Stimulated activated CD8-positive, alpha-beta memory T cell treated with anti-CD3 and anti-CD28 coated beads, Interleukin-4, amount 100 ng/mL, for 24 hours (primary cell): ENCODE results near the gene CCIN.
"Not testable (repeated sequence)": the region's sequence is repeated elsewhere in the genome, so short reads cannot be mapped to it uniquely, and the experiment has no call there.

Source experiments
- DNase-seq: peaks from one replicate; pipeline ENCODE4 v3.0.0-alpha.2; 2020; ENCODE audit warnings: low read depth

The CCIN gene

GRCh38 chr9:36160126-36160525 lies 9.1 kb upstream of the CCIN start:
- not testable (repeated sequence) for DNase-seq

DNA sequence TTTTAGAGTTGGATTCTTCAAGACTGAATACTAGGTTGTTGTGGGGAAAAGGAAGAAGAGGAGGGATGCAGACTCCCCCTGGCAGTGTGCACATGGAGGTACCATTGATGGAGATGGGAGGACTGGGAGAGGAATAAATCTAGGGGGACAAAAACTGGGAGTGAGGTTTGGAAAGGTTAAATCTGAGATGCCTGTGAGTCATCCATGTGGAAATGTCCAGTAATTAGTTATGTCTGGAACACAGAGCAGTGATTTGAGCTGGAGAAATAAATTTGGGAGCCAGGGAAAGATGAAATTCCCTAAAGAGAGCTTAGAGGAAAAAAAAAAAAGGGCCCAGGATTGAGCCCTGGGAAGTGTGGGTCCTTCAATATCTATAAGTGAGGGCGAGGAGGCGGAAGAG lies 8.0 kb upstream of the CCIN start:
- no peak for DNase-seq

- no peak for DNase-seq
Measured at GRCh38 chr9:36162211-36162738, 6.9 kb upstream of the CCIN start.

DNA sequence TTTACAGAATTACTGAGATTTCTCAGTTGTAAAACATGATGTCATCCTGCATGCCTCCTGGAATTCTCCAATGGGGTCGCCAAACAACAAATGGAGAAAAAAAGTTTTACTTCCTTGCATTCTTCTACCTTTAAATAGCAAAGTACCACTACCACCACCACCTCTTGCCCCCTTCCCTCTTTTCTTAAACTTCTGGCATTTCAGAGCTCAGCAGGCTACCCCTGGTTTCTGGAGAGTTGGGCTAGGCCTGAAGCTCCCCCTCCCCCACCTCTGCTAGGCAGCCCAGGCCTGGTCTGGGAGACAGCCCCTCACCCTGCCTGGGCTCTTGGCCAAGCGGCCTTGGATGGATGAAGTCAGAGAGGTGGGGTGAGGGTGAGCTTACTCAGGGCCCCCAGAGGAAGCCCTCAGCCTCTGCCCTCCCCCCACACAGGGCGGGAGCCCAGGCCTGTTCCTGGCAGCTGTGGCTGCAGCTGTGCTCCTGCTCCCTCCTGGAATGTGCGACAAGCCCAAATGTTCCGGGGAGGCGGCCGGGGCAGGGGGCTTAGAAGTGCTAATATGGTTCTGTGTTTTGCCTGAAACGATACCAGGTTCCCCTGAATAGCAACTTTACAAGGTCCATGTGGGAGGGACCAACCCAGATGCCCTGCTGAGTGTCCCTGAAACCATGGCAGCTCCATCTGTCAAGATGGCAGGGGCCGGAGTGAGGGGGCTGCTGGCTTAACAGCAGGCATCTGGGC lies 6.0 kb upstream of the CCIN start:
- no peak for DNase-seq

DNA sequence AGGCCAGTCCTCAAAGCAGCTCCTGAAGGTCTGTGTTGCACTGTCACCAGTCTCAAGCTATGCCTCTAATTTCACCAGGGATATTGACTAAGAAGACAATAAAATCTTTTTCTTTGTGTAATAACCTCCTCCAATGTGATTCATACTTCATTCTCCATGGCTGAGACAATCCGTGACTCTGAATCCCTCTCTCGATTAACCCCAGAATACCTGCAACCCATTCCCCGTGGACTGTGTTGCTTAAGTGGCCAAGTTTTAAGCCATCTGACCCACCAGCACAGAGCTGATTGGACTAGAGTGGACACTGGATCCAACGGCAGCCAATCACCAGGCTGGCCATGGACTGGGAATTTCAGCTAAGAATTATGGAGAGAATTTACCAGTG lies 5.4 kb upstream of the CCIN start:
- DNase-seq = no peak

GRCh38 chr9:36164372-36164771 lies 4.8 kb upstream of the CCIN start:
- DNase-seq = no peak

DNA sequence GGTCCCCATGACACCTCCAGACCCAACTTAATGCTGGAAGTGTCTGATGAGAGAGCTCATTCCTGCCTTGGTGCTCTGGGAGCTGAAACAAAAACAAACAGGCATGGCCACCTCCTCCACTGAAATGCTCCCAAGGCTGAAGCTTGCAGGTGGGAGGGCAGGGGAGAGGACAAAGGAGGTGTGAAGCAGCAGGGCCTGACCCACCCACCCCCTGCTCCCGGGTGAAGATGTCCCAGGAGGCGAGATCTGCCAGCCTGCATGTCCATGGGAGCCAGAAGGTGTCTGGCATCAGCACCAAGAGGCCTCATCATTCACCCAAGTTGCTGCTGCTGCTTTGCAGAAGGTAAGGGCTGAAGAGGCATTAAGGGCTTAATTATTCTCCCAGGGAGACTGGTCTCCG lies 4.2 kb upstream of the CCIN start:
- DNase-seq = no peak

DNA sequence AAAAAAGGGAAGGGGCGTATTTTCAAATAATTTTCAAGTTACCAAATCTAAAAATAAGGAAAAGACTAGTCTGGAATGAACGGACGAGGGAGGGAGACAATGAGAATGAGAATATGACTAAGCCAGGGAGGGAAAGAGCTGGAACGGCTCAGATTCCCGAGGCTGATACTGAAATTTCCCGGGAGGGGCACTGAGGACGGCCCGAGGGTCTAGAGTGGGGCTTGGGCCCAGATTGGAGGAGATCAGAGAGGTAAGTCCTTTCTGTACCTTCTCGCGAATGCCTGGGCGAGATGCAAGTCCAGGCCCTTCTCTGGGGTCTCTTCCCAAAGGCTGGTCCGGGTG lies 3.4 kb upstream of the CCIN start:
- DNase-seq = no peak

DNA sequence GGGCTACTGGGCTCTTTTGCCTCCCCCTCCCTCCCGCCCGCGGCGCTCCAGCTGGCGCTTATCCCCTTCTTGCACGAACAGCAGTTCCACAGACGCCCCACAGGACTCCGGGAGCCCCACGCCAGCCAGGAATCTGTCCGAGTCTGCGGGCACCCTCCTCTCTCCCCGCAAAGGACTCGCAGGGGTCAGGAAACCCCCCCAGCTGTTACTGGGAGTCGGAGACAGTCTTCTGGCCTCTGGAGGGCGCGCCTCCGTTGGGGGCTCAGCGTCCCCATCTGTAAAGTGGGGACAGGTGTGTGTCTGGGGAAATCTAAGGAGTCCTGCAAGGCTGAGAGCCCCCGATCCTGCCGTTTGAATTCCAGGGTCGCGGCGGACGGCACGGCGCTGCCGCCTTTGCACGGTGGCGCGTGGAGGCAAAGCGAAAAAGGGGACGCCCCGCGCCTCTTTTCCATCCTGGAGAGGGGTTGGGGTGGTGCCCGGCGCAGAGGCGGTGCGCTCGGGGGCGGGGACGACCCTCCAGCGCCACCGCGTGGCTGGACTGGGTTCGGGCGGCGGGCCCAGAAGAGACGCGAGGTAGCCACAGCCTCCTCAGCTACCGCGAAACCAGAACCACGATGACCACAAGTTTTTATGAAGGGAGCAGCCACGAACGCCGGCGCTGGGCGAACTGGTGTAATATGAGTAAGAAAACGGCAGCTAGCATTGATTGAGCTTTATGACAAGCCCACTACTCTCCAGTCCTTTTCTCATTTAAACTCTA lies 2.8 kb upstream of the CCIN start:
- peak; percentile 75 for DNase-seq

GRCh38 chr9:36169708-36170107 lies 520 bp downstream of the CCIN start:
- DNase-seq = no peak

DNA sequence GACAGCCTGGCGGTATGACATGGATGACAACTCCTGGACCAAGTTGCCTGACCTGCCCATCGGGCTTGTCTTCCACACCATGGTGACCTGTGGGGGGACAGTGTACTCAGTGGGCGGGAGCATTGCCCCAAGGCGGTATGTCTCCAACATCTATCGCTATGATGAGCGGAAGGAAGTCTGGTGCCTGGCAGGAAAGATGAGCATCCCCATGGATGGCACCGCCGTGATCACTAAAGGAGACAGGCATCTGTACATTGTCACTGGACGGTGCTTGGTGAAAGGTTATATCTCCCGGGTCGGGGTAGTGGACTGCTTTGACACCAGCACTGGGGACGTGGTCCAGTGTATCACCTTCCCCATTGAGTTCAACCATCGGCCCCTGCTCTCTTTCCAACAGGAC lies 1.3 kb downstream of the CCIN start:
- no peak for DNase-seq

- DNase-seq = no peak
Measured at GRCh38 chr9:36173861-36174260, 4.7 kb downstream of the CCIN start.

DNA sequence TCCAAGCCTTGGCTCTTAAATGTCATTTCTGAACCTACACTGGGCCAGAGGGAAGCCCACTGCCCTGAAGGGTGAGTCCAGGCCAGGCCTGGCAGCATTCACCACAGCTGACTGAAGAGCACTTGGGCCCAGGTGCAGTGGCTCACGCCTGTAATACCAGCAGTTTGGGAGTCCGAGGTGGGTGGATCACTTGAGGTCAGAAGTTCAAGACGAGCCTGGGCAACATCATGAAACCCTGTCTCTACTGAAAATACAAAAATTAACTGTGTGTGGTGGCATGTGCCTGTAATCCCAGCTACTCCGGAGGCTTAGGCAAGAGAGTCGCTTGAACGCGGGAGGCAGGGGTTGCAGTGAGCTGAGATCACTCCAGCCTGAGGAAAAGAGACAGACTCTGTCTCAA lies 5.1 kb downstream of the CCIN start:
- no peak for DNase-seq

- DNase-seq = no peak
Measured at GRCh38 chr9:36174731-36175130, 5.5 kb downstream of the CCIN start.

- DNase-seq = not testable (repeated sequence)
Measured at GRCh38 chr9:36175209-36175608, 6.0 kb downstream of the CCIN start.

- not testable (repeated sequence) for DNase-seq
Measured at GRCh38 chr9:36176496-36176895, 7.3 kb downstream of the CCIN start.

GRCh38 chr9:36177571-36177970 lies 8.4 kb downstream of the CCIN start:
- no peak for DNase-seq

DNA sequence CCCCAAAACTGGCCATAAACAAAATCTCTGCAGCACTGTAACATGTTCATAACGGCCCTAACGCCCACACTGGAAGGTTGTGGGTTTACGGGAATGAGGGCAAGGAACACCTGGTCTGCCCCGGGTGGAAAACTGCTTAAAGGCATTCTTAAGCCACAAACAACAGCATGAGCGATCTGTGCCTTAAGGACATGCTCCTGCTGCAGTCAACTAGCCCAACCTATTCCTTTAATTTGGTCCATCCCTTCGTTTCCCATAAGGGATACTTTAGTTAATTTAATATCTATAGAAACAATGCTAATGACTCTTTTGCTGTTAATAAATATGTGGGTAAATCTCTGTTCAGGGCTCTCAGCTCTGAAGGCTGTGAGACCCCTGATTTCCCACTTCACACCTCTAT lies 11.1 kb downstream of the CCIN start:
- DNase-seq = not testable (repeated sequence)

GRCh38 chr9:36187414-36187813 lies 18.2 kb downstream of the CCIN start:
- DNase-seq = no peak

DNA sequence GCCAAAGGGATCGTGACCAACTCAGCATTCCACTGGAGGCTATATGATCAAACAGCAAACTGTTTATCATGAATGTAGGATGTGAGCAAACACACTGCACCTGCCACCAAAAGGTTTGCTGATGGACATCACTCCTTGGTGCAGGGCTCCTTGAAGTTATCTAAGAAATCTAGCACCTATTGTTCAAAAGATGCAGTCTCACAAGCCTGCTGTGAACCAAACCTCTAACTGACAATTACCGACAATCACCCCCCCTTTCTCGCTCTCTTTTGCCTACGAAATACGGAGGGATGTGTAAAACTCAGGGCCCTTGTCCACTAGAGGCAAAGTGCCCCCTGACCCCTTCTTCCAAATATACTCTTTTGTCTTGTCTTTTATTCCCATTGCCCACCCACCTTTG lies 19.0 kb downstream of the CCIN start:
- DNase-seq = no peak

DNA sequence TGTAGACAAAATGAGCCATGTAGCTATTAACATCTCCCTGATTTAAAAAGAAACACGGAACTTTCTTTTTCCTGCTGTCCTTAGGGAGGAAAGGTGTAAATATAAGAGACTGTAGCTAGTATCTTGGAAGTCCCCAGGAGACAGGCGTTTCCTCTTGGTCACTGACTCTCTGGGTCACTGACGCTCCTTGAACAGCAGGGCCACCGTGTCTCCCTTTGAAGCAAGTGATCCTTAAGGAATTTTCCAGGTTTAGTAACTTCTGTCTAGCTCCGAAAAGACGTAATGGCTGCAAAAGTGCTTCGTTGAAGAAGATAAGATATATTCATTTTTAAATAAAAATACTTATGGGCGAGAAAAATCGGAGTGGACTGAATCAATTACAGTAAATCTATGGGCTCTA lies 20.8 kb downstream of the CCIN start:
- no peak for DNase-seq

DNA sequence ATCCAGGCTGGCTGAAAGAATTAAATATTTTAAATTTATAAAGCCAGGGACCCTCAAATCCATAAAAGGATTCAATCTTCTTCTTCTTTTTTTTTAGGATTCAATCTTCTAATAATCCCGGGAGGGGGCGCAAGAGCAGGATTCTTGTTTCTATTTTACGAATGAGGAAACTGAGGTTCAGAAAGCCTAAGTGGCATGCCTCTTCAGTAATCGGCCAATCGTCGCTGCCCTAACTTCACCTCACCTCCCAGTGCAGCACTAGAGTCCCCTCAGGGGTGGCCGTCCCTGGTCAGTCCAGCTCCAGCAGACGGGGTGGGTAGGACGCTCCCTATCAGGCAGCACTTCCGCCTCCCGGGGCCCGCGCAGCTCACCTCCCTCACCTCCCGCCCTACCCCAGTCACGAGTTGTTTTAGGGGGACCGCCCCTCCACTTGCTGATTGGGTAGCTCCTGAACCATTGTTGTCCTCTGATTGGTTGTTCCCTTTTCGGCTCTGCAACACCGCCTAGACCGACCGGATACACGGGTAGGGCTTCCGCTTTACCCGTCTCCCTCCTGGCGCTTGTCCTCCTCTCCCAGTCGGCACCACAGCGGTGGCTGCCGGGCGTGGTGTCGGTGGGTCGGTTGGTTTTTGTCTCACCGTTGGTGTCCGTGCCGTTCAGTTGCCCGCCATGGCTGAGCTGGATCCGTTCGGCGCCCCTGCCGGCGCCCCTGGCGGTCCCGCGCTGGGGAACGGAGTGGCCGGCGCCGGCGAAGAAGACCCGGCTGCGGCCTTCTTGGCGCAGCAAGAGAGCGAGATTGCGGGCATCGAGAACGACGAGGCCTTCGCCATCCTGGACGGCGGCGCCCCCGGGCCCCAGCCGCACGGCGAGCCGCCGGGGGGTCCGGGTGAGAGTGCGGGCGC lies 21.5 kb downstream of the CCIN start, which contains the start of gene CLTA:
Gene CLTA (plus strand): TSS at position 534 of the 902 bp plus-strand sequence. CDS start 136 bp downstream, at position 670.
- DNase-seq = peak; percentile 91

DNA sequence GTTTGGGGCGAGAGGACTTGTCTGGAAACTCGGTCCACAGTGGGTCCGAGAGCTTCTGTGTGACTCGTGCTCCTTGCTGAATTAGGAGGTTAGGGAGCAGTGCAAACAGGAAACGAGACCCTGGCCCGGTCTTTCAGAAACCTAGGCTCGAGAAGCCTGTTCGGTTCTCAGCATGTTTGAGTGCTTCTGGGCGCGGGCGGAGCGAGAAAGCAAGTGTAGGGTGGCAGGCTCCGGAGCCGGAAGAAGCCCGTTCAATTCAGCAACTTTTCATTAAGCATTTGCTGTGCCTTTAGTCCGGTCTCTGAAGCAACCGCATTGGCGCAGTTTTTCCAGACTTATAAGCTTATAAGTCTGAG lies 22.1 kb downstream of the CCIN start:
- peak; percentile 14 for DNase-seq
